Left hindlimb (tissue), 1 donor: ENCODE data around the gene C3.
"Not testable (repeated sequence)": the region's sequence is repeated elsewhere in the genome, so short reads cannot be mapped to it uniquely, and the experiment has no call there.

Experiments used
- DNase-seq: peaks from one replicate; pipeline ENCODE4 v3.0.0-alpha.2; 2018

The C3 gene

GRCh38 chr19:6656390-6656789, 64.1 kb downstream of the C3 start:
- not testable (repeated sequence) for DNase-seq

DNA sequence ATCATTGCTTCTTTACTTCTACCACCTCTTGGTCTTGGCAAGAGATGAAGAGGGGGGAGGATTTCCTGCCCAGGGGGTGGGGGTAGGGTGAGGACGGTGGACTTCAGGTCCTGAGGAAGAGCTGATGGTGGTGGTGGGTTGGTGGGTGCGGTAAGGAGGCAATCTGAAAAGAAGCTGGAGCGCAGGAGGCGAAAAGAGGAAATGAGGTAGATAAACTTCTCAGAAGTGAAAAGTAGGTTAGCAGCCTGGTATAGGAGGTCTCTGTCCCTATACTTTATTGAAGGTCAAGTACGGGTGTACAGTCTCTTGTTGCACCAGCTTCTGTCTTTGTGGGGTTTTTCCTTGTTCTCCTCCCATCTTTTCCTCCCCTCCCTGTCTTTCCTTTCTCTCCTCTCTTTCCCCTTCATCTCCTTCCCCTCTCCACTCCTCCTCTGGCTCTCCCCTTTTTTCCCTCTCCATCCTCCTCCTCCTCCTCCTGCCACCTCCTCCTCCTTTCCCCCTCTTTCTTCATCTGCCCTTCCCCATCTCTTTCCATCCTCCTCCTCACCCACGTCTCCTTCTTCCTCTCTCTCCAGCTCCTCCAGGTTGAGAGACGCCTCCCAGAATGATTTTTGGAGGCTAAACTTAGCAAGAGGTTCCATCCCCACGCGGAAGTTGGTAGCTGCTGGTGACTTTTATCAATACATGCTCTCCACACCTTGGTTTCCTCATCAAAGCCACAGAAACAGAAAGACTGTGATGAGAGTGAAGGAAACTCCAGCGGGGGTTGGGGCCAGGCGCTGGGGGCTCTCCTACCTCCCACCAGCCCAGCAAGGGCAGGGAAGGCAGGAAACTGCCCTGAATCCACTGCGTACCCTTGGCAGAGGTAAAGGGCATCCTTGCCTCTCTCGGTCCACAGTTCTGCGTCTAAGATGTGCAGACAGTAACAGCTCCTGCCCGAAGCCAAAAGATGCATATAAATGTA, 65.8 kb downstream of the C3 start:
- DNase-seq, result no peak

DNA sequence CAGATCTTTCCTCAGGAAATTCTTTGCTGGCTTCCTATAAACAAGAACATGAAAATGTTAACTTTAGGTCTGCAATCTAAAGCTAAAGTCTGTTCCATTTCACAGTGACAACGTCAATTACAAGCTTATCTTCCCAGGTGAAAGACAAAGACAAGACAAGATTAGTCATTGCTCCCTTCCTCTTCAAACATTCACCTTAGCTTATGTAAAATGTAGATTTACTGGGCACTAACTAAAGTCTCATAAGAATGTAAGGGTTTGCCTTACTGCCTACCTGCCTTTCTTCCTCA, 67.7 kb downstream of the C3 start:
- no peak for DNase-seq

DNA sequence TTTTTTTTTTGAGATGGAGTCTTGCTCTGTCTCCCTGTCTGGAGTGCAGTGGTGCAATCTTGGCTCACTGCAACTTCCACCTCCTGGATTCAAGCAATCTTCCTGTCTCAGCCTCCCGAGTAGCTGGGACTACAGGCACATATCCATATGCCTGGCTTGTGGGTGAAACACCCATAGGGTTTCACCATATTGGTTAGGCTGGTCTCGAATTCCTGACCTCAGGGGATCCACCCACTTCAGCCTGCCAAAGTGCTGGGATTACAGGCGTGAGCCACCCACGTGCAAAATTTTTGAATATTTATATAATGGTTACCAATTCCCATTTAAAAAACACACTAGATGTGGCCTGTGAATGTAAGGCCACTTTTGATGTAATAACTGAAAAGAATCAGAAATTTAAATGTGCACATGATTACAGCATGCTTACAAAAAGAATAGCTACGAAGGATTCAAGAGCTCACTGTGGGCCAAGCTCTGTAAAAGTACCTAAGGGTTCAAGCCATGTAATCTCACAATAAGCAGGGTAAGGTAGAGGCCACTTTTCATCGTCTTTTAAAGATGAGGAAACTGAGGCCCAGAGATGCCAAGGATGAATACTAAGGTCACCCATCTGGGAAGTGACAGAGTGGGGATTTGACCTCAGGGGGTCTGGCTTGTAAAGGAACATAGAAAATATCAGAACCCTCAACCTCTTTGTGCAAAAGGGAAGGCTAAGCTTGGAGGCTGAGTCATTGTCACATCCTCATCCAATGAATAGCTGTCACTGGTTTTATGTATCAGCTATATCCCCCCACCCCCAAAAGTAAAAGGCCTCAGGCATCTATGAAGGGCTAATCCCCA, 68.3 kb downstream of the C3 start:
- DNase-seq, result no peak

DNA sequence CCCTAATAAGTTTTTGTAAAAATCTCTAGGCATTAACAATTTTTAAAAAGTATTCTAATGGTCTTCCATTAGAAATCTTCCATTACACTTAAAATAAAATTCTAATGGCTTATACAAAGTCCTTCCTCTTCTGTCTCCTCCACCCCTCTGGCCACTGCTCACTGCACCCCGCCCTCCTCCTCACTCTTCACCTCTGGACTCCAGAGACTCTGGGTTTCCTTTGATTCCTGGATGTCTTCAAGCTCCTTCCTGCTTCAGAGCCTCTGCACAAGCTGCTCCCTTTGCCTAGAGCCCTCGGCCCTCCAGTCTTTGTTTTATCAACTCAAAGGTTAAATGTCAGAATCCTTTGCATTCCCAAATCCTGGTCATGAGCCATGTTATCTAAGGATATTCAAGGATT, 71.3 kb downstream of the C3 start:
- DNase-seq, result no peak

GRCh38 chr19:6648141-6648715, 72.2 kb downstream of the C3 start:
- DNase-seq, result no peak

GRCh38 chr19:6644796-6645195, 75.7 kb downstream of the C3 start:
- no peak for DNase-seq

DNA sequence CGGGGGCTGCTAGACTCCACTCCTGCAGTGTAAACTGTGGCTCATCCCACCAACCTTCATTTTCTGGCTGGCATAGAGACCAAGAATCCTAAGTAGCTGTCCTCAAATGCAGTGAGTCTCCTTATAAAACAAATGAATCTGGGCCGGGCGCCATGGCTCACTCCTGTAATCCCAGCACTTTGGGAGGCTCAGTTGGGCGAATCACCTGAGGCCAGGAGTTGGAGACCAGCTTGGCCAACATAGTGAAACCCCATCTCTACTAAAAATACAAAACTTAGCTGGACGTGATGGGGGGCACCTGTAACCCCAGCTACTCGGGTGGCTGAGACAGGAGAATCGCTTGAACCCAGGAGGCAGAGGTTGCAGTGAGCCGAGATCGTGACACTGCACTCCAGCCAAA, 80.1 kb downstream of the C3 start:
- DNase-seq, result not testable (repeated sequence)

GRCh38 chr19:6639439-6639838, 81.0 kb downstream of the C3 start:
- no peak for DNase-seq

DNA sequence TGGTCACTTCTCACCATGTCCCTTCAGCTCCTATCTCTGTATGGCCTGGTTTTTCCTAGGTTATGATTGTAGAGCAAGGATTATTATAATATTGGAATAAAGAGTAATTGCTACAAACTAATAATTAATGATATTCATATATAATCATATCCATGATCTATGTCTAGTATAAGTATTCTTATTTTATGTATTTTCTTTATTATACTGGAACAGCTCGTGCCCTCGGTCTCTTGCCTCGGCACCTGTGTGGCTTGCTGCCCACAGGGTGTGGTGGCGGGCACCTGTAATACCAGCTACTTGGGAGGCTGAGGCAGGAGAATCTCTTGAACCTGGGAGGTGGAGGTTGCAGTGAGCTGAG, 87.0 kb downstream of the C3 start:
- not testable (repeated sequence) for DNase-seq

- DNase-seq, result peak; percentile 61
These were observed 87.5 kb downstream of the C3 start for GRCh38 chr19:6632747-6633455.

GRCh38 chr19:6632002-6632621, 88.3 kb downstream of the C3 start:
- DNase-seq, result peak; percentile 60
